WERI-Rb-1 (cell line): ENCODE measurements around the gene CNTNAP2.

ENCODE experiments used
- DNase-seq: peaks from one replicate; pipeline ENCODE4 v3.0.0-alpha.2; 2020
- H3K27ac ChIP-seq: fragments of 250-450 bp; sonication (Bioruptor Pico); 2 replicates; pipeline ENCODE4 v1.5.1; 2020; ENCODE audit warnings: mild to moderate bottlenecking, moderate library complexity
- H3K27me3 ChIP-seq: fragments of 250-450 bp; sonication (Bioruptor Pico); 2 replicates; pipeline ENCODE4 v1.5.1; 2021; ENCODE audit warnings: mild to moderate bottlenecking, low read depth, moderate library complexity; ENCODE audit not compliant: insufficient read depth, severe bottlenecking
- H3K36me3 ChIP-seq: fragments of 250-450 bp; sonication (Bioruptor Pico); 2 replicates; pipeline ENCODE4 v1.5.1; 2020; ENCODE audit warnings: mild to moderate bottlenecking, moderate library complexity
- H3K4me3 ChIP-seq: 2 replicates; pipeline ENCODE4 v1.5.1; 2011; ENCODE audit warnings: low read depth, mild to moderate bottlenecking, control low read depth, low read length
- H3K9me3 ChIP-seq: fragments of 250-450 bp; sonication (Bioruptor Pico); 2 replicates; pipeline ENCODE4 v1.5.1; 2021; ENCODE audit warnings: mild to moderate bottlenecking, moderate library complexity; ENCODE audit not compliant: severe bottlenecking
- CTCF ChIP-seq: IDR thresholded peaks from 2 replicates; pipeline ENCODE4 v1.5.1; 2011; ENCODE audit warnings: low read depth, mild to moderate bottlenecking, control low read depth, inconsistent platforms, low read length

CNTNAP2 gene

GRCh38 chr7:148383651-148384050 is 2267.1 kb downstream of the CNTNAP2 start:
- Histone ChIP-seq H3K36me3 (peaks cover 19% of the 10 kb centered on the region), H3K27me3 (no peaks in the 10 kb centered on the region), H3K9me3 (peaks cover 2% of the 10 kb centered on the region), H3K27ac (no peak overlapping the region), H3K4me3 (no peak overlapping the region)
- no peak for TF ChIP-seq CTCF
- DNase-seq, result no peak

- no peaks in the 10 kb centered on the region for H3K27me3 ChIP-seq
- peaks cover 2% of the 10 kb centered on the region for H3K9me3 ChIP-seq
- H3K36me3 ChIP-seq, result peaks cover 30% of the 10 kb centered on the region
- no peak for TF ChIP-seq CTCF
- no peak overlapping the region for H3K27ac ChIP-seq
- no peak for DNase-seq
- no peak overlapping the region for H3K4me3 ChIP-seq
Observed at GRCh38 chr7:148385009-148385682, 2268.5 kb downstream of the CNTNAP2 start.

GRCh38 chr7:148390381-148390780 is 2273.8 kb downstream of the CNTNAP2 start:
- Histone ChIP-seq H3K27ac (no peak overlapping the region), H3K36me3 (peaks cover 15% of the 10 kb centered on the region), H3K27me3 (no peaks in the 10 kb centered on the region), H3K4me3 (no peak overlapping the region), H3K9me3 (no peaks in the 10 kb centered on the region)
- no peak for TF ChIP-seq CTCF
- no peak for DNase-seq

- H3K27me3 ChIP-seq, result no peaks in the 10 kb centered on the region
- H3K27ac ChIP-seq, result no peak overlapping the region
- H3K36me3 ChIP-seq, result peaks cover 14% of the 10 kb centered on the region
- H3K4me3 ChIP-seq, result no peak overlapping the region
- no peak for DNase-seq
- H3K9me3 ChIP-seq, result no peaks in the 10 kb centered on the region
- no peak for TF ChIP-seq CTCF
Observed at GRCh38 chr7:148391591-148391990, 2275.0 kb downstream of the CNTNAP2 start.

- TF ChIP-seq CTCF, result no peak
- Histone ChIP-seq H3K4me3 (no peak overlapping the region), H3K36me3 (peaks cover 7% of the 10 kb centered on the region), H3K27ac (no peak overlapping the region), H3K9me3 (no peaks in the 10 kb centered on the region), H3K27me3 (no peaks in the 10 kb centered on the region)
- no peak for DNase-seq
Observed at GRCh38 chr7:148394582-148394981, 2278.0 kb downstream of the CNTNAP2 start.

- Histone ChIP-seq H3K27ac (no peak overlapping the region), H3K27me3 (no peaks in the 10 kb centered on the region), H3K36me3 (peaks cover 4% of the 10 kb centered on the region; the same call in 1 of the 2 replicates), H3K9me3 (no peaks in the 10 kb centered on the region), H3K4me3 (no peak overlapping the region)
- no peak for TF ChIP-seq CTCF
- DNase-seq, result no peak
Observed at GRCh38 chr7:148395352-148395811, 2278.8 kb downstream of the CNTNAP2 start.
